HT-29 (cell line): ENCODE data around the gene CENPE. TPM values are rescaled to one million over a fixed set of nuclear protein-coding genes. Genes with fewer than 3 reads are reported as not detected.

Experiments
- DNase-seq: peaks from one replicate; pipeline ENCODE4 v3.0.0-alpha.2; 2015; ENCODE audit warnings: low spot score
- total RNA-seq: library from RNA; depleted of rRNA; stranded (reverse); fragments of >200 nt; shearing (Covaris generic); gene quantifications from 2 replicates; pipeline ENCODE4 v1.2.3, GENCODE V29; 2014

The CENPE gene
- total RNA-seq, 1 experiment from 2014 or later: 4.3 TPM

GRCh38 chr4:103126126-103126525 lies 72.0 kb downstream of the CENPE start:
- DNase-seq: no peak

GRCh38 chr4:103123114-103123513 lies 75.0 kb downstream of the CENPE start:
- DNase-seq: no peak

GRCh38 chr4:103118166-103118565 lies 80.0 kb downstream of the CENPE start:
- DNase-seq: no peak

- no peak for DNase-seq
Measured at GRCh38 chr4:103111598-103111997, 86.5 kb downstream of the CENPE start.

GRCh38 chr4:103108542-103108941 lies 89.6 kb downstream of the CENPE start:
- no peak for DNase-seq

GRCh38 chr4:103105558-103106356 lies 92.4 kb downstream of the CENPE start:
- DNase-seq: no peak

GRCh38 chr4:103104886-103105285 lies 93.3 kb downstream of the CENPE start:
- DNase-seq: no peak

GRCh38 chr4:103100691-103101090 lies 97.5 kb downstream of the CENPE start:
- DNase-seq: no peak

GRCh38 chr4:103099691-103100392 lies 98.3 kb downstream of the CENPE start, which contains the start of gene BDH2:
Gene BDH2, minus strand, starts transcription at chr4:103099834. Its CDS starts 3,580 bp downstream, at chr4:103096254.
- peak; percentile 92 for DNase-seq

- DNase-seq: no peak
Measured at GRCh38 chr4:103098756-103099440, 99.2 kb downstream of the CENPE start.

- DNase-seq: no peak
Measured at GRCh38 chr4:103098341-103098740, 99.8 kb downstream of the CENPE start.

- DNase-seq: no peak
Measured at GRCh38 chr4:103097112-103097511, 101.0 kb downstream of the CENPE start.

- DNase-seq: no peak
Measured at GRCh38 chr4:103095080-103095479, 103.1 kb downstream of the CENPE start.

GRCh38 chr4:103092245-103092644 lies 105.9 kb downstream of the CENPE start:
- DNase-seq: no peak

GRCh38 chr4:103091601-103092223 lies 106.4 kb downstream of the CENPE start:
- peak; percentile 75 for DNase-seq

- no peak for DNase-seq
Measured at GRCh38 chr4:103089481-103089880, 108.7 kb downstream of the CENPE start.

- no peak for DNase-seq
Measured at GRCh38 chr4:103086551-103086950, 111.6 kb downstream of the CENPE start.

- no peak for DNase-seq
Measured at GRCh38 chr4:103085555-103086196, 112.5 kb downstream of the CENPE start.

GRCh38 chr4:103079621-103080020 lies 118.5 kb downstream of the CENPE start:
- DNase-seq: no peak

GRCh38 chr4:103076747-103077347 lies 121.3 kb downstream of the CENPE start, which contains the start of gene SLC9B2:
Gene SLC9B2, minus strand, starts transcription at chr4:103076761. Its CDS starts 9,211 bp downstream, at chr4:103067550.
- peak; percentile 16 for DNase-seq
